ENCODE measurements around the gene RASAL2.
"Not testable (repeated sequence)": the region's sequence is repeated elsewhere in the genome, so short reads cannot be mapped to it uniquely, and the experiment has no call there.

The RASAL2 gene

GRCh38 chr1:178120520-178121052 lies 26.7 kb downstream of the RASAL2 start:
- DNase-seq, result not testable (repeated sequence)

DNA sequence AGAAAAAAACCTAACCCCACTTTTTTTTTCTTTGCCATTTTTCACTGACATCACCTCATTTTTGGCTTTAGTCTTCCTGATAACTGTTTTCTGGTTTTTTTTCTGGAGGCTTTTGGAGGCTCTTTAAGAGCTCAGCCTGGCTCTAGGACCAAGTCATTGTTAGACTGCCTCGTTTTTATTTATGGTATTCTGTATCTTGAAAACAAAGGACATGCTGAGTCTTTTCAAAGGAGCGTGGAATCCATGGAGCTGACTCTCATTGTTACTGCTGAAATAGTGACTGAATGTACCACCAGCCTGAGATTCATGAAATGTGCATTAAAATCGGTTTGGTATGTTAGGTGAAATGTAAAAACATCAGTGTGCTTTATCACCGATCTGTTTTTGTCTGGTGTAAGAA lies 28.0 kb downstream of the RASAL2 start:
- DNase-seq, result no peak

DNA sequence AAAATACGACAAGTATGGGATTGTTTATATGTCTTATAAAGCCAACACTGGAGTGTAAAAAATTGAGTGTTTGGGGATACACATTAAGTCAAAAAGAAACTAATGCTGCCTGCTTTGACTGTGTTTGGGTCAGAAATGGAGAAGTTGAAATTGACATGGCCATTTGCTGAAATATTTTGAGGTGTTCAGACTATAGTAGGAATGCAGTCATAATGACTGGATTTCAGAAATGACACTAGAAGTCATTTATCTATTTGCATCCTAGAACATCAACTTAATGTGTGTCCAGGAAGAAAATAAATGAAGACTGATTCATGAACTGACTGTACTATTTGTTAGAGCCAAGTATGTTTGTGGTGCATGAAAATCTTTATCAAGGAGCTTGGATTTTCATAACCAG lies 28.4 kb downstream of the RASAL2 start:
- no peak for DNase-seq

DNA sequence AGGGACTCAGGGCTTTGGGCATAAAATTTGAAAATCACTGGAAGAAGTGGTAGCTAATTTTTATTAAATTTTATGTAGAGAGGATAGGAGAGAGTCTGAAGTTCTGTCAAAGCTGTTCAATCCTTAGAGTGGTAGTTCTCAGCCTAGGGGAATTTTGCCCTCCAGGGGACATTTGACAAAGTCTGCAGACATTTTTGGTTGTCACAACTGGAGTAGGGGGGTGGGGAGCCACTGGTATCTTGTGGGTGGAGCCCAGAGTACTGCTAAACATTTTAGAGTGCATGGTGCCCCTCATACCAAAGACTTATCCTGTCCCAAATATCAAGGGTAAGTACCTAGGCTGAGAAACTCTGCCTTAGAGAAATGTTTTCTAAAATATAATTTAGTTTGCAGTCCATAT lies 30.2 kb downstream of the RASAL2 start:
- no peak for DNase-seq

DNA sequence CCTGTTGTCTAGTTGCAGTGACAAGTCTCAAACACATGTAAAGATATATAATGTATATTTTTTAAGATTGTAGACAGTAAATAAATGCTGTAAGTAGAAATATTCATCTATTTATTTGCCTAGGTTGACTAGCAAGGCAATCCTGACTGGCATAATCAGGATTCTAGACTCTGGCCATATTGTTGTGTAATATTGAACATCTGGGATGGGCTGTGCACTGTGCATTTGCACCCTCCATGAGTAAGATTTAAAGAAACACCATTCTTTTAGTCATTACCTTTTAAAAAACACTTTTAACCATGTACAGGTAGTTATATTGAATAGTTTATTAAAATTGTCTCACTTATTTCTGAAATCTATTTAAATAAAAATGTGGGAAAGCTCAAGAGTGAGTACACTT lies 32.4 kb downstream of the RASAL2 start:
- DNase-seq, result no peak

GRCh38 chr1:178126741-178127185 lies 32.9 kb downstream of the RASAL2 start:
- no peak for DNase-seq

DNA sequence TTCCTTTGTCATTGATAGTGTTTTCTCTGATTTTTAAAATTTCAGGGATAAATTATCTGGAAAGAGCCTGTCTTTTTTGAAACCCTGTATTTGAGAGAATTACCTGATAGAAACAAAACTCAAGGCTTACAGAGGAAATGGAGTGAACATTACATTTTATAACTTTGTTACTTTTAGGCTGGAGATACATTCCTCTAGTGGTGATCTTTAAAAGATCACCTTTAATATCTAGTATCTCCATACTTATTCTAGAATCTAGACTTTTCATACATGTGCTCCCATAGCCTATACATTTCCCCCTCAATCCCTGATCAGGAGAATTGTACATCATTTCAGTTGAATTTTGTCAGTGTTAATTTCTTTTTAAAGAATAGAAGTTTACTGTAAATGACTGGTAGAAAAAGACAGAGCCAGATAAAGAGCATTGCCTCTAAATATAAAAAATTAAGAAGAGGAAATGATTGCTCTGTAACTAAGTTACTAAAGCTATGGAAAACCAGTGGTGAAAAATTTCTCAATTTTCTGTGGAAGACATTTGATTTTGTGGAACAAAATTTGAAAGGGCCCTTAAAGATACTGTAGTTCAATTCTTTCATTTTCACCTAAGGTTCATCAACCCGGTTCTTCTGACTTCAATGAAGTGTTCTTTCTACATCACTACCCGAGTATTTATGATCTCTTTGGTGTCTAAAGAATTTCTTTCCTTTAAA lies 33.7 kb downstream of the RASAL2 start:
- DNase-seq, result no peak

DNA sequence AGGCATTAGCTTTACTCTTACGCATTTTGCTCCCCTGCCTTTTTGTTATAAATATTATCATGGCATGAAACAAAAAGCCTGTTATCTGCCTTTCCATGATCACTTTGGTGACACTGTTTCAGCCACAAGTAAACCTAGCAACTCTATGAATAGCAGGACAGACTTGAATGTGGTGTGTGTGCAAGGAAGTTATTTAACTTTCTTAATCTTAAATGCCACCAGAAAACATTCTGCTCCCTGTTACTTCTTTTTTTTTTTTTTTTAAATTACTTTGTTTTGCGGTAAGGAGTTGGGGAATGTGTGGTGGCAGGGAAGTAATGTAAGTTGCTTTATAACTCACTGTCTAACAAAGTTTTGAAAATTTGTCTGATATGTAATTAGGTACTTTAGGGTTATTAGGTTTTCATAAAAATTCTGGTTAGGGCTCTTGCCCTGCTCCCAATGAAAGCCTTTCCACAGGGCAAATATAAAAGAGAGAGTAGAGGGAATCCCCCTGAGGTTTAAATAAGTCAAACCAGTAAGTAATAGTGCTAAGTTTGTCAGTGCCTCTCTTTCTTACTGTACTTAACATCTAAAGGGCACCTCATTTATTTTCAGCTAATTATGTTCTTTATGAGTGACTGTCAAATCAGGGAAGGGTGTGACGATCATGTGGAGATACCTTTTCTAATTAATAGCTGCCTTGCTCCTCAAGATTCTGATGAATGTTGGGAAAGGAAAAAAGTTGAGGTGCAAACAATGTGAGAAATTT lies 39.5 kb downstream of the RASAL2 start:
- no peak for DNase-seq

- no peak for DNase-seq
Observed at GRCh38 chr1:178134061-178134460, 40.2 kb downstream of the RASAL2 start.

DNA sequence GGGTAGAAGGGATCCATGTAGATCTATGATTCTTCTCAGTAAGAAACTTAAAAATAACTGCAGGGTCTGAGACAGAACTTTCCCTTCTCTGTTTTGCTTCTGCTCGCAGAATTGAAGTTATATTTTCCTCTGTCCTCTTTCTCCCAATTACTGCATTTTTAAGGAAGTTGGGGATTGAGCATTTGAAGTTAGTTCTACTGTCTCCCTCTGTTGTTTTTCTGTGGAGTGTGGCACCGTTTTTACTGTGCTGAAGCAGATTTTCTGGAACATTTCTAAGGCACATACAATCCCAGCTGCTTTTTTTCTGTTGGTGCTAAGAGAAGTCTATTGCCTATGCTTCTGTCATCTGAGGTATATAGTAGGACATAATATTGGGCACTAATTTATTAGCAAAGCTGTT lies 43.3 kb downstream of the RASAL2 start:
- DNase-seq, result no peak

DNA sequence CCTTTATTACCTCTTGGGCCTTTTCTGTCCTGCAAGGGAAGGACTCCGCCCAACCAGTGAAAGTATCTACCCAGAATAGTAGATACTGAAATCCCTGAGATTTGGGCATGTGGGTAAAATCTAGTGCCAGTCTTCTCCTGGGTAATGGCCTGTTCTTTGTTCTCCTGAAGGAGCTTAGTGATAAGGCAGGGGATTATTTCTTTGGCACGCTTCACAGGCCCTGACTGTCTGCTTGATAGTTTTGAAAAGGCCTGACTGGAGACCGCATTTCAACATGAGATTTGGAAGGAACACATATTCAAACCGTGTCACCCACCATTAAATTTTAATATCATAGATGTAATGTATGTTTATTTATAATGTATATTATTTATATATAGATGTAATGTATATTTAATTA lies 48.9 kb downstream of the RASAL2 start:
- DNase-seq, result no peak

GRCh38 chr1:178143730-178144690 lies 50.1 kb downstream of the RASAL2 start:
- no peak for DNase-seq

DNA sequence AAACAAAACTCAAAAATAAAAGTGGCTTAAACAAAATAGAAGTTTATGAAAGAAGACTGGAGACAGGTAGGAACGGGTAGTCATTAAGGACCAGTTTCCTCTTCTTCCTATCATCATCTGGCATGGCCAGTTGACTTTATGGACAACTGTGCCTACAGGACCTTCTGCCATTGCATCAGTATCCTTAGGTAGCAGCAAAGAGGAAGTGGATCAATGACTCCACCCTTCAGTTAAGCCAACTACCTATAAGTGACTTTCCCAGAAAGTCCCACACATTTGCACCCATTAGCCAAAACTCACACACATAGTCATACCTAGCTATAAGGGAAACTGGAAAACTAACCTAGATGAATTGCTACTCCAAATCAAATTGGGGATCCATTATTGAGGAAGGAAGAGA lies 51.7 kb downstream of the RASAL2 start:
- no peak for DNase-seq

GRCh38 chr1:178146436-178146835 lies 52.5 kb downstream of the RASAL2 start:
- DNase-seq, result no peak

GRCh38 chr1:178150610-178151009 lies 56.7 kb downstream of the RASAL2 start:
- DNase-seq, result no peak

DNA sequence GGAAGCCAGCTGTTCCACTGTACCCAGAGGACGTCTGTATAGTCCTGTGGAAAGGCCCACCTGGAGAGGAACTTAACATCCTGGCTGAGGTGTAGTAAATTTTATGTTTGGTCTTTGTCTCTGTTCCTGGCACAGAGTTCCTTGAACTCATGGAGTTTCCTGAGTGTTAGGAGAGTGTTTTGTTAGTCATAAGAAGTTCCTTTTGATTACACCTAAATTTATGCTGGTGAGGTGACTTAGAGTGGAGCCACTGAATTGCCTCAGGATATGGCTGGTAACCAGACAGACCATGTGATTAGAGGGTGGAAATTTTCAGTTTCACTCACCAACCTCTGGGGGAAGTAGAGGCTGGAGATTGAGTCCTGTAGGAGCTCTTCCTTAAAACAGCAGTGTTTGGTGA lies 57.9 kb downstream of the RASAL2 start:
- DNase-seq, result no peak

GRCh38 chr1:178155481-178156255 lies 61.8 kb downstream of the RASAL2 start:
- no peak for DNase-seq

- DNase-seq, result no peak
Observed at GRCh38 chr1:178160736-178161475, 67.0 kb downstream of the RASAL2 start.

DNA sequence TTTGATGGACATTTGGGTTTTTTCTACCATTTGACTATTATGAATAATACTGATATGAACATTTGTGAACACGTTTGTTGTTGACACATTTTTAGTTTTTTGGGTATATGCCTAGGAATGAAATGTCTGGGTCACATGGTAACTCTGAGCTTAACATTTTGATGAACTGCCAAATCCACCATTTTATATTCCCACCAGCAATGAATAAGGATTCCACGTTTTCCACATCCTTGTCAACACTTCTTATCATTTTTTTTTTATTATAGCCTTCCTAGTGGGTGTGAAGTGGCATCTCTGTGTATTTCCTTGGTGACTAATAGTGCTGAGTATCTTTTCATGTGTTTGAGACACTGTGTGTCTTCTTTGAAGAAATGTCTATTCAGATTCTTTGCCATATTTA lies 67.6 kb downstream of the RASAL2 start:
- DNase-seq, result no peak

- no peak for DNase-seq
Observed at GRCh38 chr1:178165196-178165595, 71.3 kb downstream of the RASAL2 start.

GRCh38 chr1:178166429-178167024 lies 72.6 kb downstream of the RASAL2 start:
- DNase-seq, result no peak
